D341Med (cell line): ENCODE results near the gene HOXD9.

Source experiments
- DNase-seq: peaks from one replicate; pipeline ENCODE4 v3.0.0; 2012; ENCODE audit warnings: low spot score

HOXD9 gene

DNA sequence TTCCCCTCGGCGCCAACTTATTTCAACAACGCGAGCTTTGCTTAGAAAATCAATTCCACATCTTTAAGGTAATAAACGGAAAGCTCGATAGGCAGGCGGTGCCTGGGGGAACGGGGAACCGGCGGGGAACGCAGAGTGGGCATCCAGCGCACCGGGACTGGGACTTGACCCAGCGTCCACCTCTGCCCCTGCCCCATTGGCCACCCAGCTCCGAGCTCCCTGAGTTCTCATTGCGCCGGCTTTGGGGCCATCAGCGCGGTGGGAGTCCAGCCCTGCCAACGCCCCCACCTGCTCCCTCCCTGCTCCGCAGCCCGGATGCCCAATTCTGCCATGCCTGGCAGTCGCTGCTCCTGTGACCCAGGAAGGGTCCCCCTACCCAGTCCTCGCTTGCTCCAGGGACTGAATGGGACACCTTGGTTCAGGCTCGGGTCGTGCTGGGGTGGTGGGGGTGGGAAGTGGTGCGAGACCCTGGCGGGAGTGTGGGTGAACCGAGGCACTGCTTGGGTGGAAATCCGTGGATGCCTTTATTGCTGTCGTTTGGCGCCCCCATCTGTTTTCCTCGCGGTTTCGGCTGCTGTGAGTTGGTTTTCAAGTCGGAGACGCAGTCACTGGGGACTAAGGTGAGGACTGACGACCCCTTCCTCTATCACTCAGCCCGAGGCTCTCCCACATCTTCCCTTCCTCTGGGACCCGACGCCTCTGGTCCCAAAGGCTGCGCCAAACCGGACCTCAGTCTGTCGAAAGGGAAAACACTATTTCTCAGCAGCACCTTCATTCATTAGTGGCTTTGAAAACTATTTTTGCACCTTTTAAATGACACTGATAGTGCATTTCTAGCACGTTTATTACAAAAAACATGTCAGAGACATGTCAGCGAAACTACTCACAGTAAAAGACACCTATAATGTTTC is 36.4 kb upstream of the HOXD9 start:
- no peak for DNase-seq

DNA sequence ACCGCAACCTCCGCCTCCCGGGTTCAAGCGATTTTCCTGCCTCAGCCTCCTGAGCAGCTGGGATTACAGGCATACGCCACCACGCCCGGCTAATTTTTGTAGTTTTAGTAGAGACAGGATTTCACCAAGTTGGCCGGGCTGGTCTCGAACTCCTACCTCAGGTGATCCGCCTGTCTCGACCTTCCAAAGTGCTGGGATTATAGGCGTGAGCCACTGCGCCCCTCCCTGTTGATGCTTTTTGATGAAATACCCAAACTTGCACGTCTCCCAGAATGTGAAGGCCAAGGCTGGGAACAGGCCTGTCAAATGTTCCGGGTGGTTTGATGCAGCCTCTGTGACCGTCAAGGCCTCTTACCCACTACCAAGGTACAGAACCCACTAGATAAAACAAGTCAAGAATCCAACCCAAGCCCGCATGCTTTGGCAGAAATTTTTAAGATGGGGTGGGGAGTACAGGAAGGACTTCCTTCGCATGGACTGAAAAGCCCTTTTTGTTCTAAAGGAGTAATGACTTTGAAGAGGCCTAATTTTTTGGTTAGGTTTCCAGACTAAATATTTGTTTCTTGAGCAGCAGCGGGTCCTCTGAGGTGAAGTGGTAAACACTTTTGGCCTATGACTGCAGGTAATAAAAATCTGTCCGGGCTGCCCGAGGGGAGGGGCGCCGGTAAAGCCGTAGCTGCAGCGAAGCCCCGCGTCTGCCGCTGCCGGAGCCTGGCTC is 35.0 kb upstream of the HOXD9 start:
- no peak for DNase-seq

DNA sequence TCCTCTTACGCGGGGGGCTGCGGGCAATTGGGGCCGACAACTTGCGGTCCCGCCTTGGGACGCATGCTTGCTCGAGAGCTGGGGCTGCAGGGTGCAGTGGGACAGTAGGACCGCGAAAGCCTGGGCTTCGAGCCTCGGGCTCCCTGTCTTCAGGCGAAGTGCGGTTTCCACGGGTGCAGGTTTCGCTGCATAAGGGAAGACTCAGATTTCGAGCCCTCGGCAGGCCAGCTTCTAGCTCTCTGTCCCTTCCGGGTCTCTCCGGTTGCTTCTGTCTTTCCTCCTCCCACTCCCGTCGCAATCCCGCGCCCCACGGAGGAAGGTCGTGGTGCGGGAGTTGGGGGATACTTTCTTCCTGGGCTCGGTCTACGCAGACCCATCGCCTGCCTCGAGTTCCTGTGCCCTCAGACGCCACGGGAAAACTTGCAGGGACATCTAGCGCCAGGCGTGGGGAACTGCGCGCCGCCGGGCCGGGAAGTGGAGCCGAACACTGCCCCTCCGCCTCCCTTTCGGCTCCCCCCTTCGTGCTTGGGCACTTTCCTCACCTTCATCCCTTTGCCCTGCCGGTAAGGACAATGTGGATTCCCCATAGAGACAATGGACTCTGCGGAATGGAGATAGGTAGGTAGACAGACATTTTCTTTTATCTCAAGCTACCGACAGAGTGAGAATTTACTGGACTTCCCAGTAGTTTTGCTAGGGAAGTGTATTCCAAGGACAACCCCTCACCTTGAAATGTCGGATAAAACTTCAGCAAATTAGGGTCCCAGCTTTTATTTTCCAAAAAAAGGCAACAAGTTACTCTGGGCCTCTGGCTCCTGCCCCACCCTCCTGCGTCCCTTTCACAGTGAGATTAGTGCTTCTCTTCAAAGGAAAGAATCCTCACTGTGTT is 34.2 kb upstream of the HOXD9 start:
- peak; percentile 75 for DNase-seq

DNA sequence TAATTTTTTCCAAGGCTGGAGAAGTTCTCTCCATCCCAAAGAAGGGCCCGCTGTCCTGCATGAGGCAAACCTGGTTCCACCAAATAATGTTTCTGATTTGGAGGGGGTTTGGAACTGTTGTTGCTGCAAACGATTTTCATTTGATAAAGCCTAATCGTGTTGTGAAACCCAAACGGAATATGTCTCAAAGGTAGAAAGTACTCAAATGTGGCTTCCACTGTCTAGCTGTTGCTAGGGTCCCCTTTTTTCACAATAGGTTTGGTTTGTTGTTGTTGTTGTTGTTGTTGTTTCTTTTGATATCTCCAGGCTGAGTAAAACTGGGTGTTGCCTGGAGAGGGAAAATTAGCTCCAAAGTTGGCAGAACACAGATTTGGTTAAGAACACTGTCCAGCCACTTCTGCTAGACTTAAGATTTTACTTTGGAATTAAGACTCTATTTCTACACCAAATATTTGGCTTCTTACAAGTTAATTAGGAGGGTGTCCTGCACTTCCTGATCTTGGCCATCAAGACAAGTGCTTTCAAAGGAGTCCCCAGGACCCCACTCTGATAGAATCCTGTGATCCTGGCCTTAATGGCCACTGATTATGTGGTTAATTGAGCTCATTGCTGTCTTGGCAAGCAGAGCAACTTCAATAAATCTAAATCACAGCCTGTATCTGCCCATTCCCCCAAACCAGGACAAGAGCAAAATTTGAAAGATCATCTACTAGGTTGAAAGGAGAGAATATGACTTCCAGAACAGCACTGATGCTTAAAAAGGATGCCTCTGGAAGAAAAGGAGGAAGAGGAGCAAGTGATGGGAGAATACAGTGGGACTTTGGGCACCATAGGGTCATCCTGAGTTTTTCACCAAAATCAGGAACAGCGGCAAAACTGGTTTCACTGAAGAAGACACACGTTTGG is 33.3 kb upstream of the HOXD9 start:
- DNase-seq = no peak

DNA sequence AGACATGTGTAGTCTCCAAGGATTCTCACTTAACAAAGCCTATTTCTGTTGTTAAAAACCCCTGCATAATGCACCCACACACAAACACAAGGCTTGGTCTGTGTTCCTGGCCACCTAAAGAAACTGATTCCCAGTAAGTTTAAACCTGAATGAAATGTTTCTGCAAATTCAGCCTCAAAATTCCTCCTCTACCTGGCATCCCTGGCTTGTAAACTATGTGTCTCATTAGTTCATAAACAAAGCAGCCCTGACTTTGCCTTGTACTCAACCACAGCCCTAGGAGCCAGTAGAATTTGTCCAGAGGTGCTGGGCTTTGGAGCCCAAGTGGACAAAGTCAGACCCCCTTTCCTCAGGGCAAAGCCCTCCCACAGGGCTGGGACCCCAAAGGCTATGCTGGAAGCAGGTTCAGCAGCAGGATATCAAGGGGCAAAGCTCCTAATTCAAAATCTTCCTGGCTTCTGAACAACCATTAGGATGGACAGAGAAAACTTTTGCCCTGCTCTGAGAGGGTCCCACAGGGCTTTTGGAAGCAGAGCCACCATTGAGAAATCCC is 32.6 kb upstream of the HOXD9 start:
- no peak for DNase-seq

DNA sequence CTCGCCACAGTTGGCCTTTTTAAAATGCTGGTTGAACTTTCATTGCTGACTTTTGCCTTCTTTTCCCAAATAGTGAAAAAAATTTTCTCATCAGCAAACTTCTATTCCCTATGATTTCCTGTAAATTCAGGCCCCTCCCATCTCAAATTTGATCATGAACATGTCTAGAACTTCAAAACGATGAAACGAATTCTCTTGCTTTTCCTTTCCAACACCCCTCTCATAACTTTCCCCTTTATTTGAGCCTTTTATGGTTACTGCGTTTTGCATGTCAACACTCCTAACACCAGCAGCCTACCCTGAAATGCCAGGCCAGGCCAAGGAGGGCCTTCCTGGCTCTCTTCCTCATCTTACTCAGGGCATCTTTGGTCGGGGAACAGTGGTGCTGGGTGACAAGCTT is 31.7 kb upstream of the HOXD9 start:
- DNase-seq = no peak

DNA sequence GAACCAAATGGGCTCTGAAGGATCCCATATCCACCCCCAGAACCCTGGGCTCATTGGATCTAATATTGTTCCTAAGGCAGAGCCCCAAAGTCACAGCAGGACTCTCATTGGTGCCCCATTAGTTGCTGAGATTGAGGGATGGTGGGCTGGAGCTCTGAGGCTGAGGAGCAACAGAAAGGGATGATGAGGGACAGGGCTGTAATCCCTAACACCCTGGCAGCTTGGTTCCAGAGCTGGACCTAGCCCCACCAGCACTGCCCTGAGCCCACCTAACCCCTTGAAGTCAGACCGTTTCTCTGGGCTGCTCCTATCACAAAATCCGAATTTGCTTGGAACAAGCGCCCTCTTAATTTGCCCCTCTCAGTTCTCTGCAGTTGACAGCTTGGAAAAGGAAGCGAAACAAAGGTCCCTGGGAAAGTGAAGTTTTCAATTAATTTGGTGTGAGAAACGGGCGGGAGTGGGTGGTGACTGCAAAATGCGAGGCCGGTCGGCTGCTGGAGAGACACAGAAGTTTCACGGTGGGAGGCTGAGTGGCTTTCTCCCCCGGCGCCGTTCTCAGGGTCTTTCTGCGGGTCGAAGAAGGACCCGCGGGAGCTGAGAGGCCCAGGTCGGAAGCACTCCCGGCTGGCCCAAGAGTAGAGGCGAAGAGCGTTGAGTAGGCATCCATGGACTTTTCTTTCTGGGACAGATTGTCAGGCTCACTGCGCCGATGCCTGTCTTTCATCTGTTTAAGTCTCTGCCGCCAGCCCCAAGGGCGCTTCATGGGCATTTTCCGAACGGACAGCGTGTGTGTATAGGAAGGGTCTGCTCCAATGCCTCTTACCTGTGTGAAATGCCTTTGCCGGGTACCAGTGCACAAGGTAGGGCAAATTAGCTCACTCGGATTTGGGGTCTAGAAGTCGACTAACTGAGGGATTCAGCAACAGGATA is 30.9 kb upstream of the HOXD9 start:
- no peak for DNase-seq

DNA sequence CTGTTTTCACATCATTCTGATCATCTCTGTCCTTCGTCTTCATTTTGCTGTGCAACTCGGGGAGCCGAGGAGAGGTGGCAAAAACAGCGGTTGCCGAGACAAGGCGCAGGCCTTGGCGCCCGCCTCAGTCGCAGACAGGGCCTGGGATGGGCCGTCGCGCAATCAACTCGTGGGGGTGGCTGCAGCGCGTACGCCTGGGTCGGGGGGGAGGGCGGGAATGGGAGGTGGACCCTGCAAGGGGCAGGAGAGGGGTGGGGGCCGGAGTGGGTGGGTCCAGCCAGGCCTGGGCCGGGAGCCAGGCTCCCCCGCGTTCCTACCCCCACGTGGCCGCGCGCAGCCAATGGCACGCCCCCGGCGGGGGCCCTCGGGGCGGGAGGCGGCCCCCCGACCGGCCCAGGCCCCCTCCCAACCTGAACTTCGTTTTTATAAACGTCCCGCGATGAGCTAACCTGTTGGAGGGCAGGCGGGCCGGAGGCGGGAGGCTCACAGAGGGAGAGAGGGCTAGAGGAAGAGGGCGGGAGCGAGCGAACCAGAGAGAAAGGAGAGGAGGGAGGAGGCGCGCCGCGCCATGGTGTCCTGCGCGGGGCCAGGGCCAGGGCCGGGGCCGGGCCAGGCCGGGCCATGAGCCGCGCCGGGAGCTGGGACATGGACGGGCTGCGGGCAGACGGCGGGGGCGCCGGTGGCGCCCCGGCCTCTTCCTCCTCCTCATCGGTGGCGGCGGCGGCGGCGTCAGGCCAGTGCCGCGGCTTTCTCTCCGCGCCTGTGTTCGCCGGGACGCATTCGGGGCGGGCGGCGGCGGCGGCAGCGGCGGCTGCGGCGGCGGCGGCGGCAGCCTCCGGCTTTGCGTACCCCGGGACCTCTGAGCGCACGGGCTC is 30.0 kb upstream of the HOXD9 start, which contains the start of gene HOXD13:
HOXD13 (plus strand) TSS at position 452 of the 875 bp plus-strand sequence; CDS start at position 622, 170 bp downstream.
- no peak for DNase-seq

DNA sequence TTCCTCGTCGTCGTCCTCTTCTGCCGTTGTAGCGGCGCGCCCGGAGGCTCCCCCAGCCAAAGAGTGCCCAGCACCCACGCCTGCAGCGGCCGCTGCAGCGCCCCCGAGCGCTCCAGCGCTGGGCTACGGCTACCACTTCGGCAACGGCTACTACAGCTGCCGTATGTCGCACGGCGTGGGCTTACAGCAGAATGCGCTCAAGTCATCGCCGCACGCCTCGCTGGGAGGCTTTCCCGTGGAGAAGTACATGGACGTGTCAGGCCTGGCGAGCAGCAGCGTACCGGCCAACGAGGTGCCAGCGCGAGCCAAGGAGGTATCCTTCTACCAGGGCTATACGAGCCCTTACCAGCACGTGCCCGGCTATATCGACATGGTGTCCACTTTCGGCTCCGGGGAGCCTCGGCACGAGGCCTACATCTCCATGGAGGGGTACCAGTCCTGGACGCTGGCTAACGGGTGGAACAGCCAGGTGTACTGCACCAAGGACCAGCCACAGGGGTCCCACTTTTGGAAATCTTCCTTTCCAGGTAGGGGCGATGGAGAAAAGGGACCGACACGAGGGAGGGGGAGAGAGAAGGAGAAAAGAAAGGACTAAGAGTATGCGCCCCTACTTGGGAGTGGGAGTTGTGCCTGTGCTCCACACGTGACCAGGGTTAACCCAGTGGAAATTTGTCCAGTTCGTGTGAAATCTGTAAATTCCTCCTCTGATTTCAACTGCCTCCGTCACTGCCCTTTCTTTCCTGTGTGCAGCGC is 29.2 kb upstream of the HOXD9 start:
- no peak for DNase-seq

DNA sequence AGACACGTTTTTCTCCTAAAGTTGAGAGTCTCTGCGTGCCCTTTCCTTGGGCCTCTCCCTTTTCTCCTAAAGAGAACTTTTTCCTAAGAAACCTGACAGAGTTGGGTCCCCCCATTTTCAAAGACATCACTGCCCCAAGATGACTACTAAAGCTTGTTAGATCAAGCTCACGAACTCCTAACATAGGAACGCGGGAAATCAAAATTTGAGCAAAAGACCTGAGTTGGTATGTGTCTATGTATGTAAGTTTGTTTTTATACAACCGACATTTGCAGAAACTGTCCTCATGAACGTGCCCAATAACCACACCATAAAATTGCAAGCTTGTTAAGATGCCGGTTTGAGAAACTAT is 28.6 kb upstream of the HOXD9 start:
- no peak for DNase-seq

DNA sequence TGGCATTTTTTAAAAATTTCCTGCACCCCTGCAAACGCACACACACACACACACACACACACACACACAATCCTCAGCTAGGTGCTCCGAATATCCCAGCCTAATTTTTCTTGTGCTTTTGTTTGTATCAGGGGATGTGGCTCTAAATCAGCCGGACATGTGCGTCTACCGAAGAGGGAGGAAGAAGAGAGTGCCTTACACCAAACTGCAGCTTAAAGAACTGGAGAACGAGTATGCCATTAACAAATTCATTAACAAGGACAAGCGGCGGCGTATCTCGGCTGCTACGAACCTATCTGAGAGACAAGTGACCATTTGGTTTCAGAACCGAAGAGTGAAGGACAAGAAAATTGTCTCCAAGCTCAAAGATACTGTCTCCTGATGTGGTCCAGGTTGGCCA is 28.2 kb upstream of the HOXD9 start:
- DNase-seq = no peak

DNA sequence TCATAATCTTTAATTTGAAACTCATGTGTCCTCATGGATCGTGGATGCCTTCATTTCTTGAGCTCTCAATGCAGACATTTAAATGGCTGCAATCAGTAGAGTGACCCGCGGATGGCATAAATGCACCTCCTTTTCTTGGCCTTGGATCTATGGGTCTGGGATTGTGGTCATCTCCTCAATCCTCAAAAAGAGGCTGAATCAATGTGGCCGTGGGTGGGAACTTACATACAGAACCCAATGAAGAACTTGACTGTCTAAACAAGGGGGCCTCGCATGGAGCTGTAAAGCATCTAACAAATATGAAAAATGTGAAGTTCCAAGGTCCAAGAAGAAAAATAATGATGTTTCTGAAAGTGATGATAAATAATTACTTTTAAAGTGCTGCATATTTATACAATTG is 27.1 kb upstream of the HOXD9 start:
- DNase-seq = no peak

DNA sequence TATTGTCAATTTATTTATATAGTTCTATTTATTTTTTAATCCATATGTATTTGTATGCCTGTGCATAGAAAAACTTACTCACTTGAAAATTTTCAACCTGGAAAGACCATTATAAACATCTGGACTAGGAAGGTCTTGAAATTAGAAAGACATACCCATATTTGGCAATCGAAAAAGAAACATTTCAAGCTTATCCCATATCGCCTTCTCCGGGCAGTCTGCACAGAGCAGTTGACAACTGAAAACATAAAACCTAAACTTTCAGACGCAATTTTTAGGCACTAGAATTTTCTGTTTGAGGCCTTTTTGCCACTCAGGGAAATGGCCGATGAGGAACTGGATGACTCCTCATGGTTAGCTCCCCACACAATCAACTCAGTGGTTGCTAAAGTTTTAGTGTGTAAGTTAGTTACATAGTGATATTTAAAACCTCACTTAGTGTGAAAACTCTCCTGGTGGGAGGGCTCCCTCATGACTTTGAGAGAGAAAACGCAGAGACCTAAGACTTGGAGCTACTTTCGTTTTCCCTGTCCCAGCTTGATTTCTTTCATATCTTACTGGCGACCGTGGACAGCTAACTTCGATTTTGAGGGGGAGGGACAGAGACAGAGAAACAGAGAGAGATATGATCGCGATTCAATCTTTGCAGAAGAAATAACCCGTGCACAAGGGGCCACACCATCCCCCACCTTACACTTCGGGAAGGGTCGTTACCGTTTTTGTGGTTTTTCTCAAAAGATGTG is 26.1 kb upstream of the HOXD9 start:
- no peak for DNase-seq

DNA sequence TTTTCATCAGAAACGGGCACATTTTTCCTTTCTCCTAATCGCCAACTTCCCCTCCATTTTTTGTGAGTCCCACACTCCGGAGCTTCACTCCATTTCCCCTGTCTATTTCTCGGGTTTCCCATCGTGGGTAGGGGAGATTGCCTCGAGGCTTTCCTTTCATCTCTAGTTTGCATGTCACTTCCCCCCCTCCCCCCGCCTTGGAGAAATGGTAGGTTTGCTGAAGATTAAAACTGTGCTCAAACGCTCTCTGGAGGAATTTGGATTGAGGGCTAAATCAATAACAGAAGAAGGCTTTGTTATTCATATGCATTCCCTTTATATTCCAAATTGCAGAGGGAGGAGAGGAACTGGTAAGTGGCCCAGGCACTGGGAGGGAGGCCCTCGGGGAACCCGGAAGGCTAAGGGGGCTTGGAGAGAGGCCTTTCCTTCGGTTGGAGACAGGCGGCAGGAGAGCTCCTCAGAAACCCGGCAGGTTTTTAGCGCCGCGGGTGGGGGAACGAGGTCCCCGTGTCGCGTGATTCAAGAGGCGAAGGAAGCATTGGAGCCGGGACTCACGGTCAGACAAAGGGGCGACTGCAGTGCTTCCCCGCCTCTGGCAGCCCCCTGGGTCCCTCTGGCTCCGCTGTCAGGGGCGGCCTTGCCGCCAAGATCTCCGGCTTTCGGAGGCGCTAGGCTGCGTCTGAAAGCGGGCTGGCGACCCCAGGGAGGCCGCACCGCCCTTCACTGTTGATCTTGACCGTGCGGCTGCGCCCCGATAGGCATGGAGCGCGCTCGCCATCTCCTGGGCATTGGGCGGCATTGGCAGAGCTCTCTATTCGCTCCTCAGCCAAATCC is 25.3 kb upstream of the HOXD9 start:
- peak; percentile 83 for DNase-seq

DNA sequence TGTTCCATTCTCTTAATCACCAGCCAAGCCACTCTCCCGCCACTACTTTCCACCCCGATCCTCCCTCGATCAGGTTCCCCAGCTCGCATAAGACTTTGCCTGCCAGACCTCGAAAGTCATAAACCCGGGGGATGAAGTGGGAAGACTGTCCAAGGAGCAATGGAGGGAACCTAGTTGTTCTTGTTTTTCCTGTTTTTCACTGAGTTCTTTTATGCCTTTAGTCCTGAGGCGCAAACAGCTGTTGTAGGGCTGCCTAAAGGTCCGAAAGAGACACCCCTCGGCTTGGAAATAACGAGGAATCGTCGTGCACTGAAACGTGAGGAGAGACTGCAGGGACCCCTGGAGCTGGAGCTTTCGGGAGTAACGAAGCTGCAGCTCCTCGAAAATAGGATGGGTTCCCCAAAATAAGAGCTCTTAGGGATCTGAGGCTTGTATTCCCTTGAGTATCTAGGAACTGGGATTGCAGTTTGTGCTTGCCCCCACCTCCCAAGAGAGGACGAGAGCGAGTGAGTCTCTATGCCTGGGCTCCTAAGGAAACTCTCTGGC is 24.6 kb upstream of the HOXD9 start:
- DNase-seq = no peak
